GM18507 (cell line): ENCODE measurements around the gene PIP5K1A.

Experiments
- DNase-seq: peaks from one replicate; pipeline ENCODE4 v3.0.0; 2011; ENCODE audit warnings: low read depth; ENCODE audit not compliant: insufficient read length; ENCODE audit errors: extremely low spot score
- FAIRE-seq: peaks from 2 replicates; lab custom pipeline; 2011; peaks lifted over from hg19 to GRCh38; lab: Jason Lieb, UNC

PIP5K1A gene

DNA sequence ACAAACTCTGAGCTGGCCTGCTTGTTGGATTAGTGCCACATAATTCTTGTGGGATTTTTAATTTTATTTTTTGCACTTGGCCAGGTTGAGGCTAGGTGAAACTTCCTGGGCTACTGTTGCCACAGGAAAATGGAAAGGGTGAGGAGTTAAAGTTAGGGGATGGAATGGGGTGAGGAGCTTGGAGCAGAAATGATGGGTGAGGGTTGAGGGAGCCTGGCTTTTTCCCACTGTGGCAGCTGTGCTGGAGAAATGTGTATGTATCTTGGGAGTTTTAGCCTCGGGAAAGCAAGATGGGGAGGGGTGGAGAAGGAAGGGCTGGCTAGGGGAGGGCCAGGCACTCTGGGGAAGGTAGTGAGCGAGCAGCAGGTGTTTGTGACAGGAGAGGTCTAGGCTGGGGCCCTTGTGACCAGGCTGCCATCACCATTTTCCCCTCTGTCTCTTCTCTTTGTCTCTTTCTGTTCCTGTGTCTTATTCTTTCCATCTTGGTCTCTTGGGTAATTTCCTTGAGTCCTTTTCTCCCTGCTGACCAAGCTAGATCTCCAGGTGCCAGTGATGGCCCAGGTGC lies 85.7 kb downstream of the PIP5K1A start:
- no peak for DNase-seq
- no peak for FAIRE-seq

DNA sequence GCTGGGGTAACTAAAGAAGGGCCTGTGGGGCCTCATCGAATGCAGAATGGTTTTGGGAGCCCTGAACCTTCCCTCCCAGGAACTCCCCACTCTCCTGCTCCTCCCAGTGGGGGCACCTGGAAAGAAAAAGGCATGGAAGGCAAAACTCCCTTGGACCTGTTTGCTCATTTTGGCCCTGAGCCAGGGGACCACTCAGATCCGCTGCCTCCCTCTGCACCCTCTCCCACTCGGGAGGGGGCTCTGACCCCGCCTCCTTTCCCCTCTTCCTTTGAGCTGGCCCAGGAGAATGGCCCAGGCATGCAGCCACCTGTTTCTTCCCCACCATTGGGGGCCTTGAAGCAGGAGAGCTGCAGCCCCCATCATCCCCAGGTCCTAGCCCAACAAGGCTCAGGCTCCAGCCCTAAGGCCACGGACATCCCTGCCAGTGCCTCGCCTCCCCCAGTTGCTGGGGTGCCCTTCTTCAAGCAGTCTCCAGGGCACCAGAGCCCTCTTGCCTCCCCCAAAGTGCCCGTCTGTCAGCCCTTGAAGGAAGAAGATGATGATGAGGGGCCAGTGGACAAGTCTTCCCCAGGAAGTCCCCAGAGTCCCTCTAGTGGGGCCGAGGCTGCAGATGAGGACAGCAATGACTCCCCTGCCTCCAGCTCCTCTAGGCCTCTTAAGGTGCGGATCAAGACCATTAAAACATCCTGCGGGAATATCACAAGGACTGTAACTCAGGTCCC lies 88.4 kb downstream of the PIP5K1A start:
- DNase-seq (no peak), FAIRE-seq (no peak)

- no peak for DNase-seq
- no peak for FAIRE-seq
Observed at GRCh38 chr1:151287341-151287699, 89.0 kb downstream of the PIP5K1A start.

GRCh38 chr1:151287767-151288500 lies 89.6 kb downstream of the PIP5K1A start:
- DNase-seq (no peak), FAIRE-seq (no peak)

GRCh38 chr1:151288502-151288901 lies 90.2 kb downstream of the PIP5K1A start:
- DNase-seq (no peak), FAIRE-seq (no peak)

DNA sequence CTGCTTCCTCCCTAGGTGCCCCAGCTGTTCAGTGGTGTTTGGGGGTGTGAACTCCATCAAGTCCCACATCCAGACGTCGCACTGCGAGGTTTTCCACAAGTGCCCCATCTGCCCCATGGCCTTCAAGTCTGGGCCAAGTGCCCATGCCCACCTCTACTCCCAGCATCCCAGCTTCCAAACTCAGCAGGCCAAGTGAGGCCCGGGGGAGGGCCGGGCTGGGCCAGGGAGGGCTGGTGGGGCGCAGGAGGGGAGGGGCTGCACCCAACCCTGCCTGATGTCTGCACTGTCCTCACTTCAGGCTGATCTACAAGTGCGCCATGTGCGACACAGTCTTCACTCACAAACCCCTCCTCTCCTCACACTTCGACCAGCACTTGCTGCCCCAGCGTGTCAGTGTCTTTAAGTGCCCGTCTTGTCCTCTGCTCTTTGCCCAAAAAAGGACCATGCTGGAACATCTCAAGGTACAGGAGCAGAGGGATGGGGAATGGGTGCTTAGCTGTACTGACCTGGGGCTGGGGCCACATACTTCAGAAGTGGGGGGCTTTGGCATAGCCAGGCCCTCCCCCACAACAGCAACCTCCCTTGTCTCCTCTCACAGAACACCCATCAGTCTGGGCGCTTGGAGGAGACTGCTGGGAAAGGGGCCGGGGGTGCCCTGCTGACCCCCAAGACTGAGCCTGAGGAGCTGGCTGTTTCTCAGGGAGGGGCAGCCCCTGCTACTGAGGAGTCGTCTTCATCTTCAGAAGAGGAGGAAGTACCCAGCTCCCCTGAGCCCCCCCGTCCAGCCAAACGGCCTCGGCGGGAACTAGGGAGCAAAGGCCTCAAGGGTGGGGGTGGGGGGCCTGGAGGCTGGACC lies 91.0 kb downstream of the PIP5K1A start:
- DNase-seq (no peak), FAIRE-seq (no peak)

DNA sequence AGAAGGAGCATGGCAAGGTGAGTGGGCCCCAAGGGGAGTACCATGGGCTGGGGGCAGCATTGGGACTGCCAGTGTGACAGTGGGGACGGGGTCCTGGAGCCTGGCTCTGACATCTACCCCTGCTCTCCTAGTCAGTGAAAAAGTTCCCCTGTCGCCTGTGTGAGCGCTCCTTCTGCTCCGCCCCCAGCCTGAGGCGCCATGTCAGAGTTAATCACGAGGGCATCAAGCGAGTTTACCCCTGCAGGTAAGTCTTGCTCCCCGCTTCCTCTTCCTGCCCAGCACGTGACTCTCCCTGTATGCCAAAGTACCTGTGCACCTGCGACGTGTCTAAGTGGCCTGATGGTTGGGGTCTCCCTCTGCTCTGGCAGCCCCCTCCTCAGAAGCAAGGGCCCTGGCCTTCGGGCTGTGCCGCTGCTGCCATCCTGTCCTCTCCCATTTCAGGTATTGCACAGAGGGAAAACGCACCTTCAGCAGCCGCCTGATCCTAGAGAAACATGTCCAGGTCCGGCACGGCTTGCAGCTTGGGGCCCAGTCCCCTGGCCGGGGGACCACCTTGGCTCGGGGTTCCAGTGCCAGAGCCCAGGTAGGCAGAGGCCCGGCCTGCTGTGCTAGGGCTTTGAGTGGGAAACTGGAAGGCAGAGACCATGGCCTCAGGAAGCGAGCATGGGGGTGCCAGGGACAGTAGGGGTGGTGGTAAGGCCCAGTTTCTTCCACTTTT lies 91.8 kb downstream of the PIP5K1A start:
- no peak for DNase-seq
- no peak for FAIRE-seq

DNA sequence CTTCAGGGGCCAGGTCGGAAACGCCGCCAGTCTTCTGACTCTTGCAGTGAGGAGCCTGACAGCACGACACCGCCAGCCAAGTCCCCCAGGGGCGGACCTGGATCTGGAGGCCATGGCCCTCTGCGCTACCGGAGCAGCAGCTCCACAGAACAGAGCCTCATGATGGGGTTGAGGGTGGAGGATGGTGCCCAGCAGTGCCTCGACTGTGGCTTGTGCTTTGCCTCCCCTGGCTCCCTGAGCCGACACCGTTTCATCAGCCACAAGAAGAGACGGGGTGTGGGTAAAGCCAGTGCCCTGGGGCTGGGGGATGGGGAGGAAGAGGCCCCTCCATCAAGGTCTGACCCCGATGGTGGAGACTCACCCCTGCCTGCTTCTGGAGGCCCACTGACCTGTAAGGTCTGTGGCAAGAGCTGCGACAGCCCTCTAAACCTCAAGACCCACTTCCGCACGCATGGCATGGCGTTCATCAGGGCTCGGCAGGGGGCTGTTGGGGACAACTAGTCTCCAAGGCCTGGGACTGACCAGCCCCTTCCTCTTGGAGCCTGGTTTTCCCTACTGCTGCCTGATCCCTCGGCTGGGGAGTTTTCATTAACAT lies 92.5 kb downstream of the PIP5K1A start:
- FAIRE-seq (no peak), DNase-seq (no peak)

GRCh38 chr1:151292207-151293030 lies 94.1 kb downstream of the PIP5K1A start:
- DNase-seq (no peak), FAIRE-seq (no peak)

GRCh38 chr1:151293093-151293492 lies 94.7 kb downstream of the PIP5K1A start:
- DNase-seq: no peak
- no peak for FAIRE-seq

DNA sequence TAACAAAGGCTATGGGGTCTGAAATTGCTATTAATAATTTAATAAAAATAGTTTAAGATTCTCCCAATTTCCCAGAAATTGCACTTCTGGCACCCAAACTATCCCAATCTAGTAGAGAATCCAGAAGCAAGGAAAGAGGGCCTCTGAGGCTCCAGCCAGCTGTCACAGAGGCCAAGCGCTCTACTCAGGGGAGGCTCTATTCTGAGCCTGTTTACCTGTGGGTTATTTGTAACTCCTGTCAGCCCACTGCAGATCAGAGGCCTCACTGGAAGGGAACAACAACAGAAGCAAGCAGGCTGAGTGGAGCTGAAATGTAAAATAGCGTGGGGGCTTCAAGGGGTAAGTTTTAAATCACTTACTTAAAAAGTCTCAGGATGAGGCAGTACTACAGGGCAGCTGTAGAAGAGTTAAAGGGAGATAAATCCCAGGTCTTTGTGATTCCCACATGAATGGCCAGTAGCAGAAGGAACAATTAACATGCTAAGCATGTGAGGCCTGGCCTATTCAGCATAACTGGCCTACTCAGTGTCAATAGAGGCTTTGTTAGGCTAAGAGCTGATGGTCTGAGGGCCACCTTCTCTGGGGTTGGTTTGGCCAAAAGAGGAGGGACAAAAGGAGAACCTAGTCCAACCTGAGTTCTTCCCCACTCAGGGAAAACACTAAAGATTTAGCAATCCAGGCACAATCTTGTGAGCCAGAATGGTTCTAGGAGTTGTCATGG lies 96.5 kb downstream of the PIP5K1A start:
- FAIRE-seq (no peak), DNase-seq (no peak)
